ENCODE results near the gene NSL1.
"Not testable (repeated sequence)": the region's sequence is repeated elsewhere in the genome, so short reads cannot be mapped to it uniquely, and the experiment has no call there.

NSL1 gene

GRCh38 chr1:212791676-212792395, at the start of gene NSL1, which contains the start of gene TATDN3:
Gene NSL1, minus strand, starts transcription at chr1:212791777. Its CDS starts 14 bp downstream, at chr1:212791763.
Gene TATDN3, plus strand, starts transcription at chr1:212791894. Its CDS starts 28 bp downstream, at chr1:212791922.
- peak; percentile 87 for DNase-seq (ENCODE audit: low read depth in 2 of 2)

- no peak for DNase-seq (ENCODE audit: low read depth in 2 of 2)
These were observed 46.6 kb upstream of the NSL1 start for GRCh38 chr1:212838145-212838544.

- not testable (repeated sequence) for DNase-seq (ENCODE audit: low read depth in 2 of 2)
These were observed 41.9 kb upstream of the NSL1 start for GRCh38 chr1:212833211-212834207.

- DNase-seq (ENCODE audit: low read depth in 2 of 2): no peak
These were observed 36.8 kb upstream of the NSL1 start for GRCh38 chr1:212828395-212828794.

- no peak for DNase-seq (ENCODE audit: low read depth in 2 of 2)
These were observed 36.3 kb upstream of the NSL1 start for GRCh38 chr1:212827831-212828278.

GRCh38 chr1:212827171-212827776, 35.7 kb upstream of the NSL1 start:
- no peak for DNase-seq (ENCODE audit: low read depth in 2 of 2)

GRCh38 chr1:212825798-212826452, 34.3 kb upstream of the NSL1 start:
- no peak for DNase-seq (ENCODE audit: low read depth in 2 of 2)

- no peak for DNase-seq (ENCODE audit: low read depth in 2 of 2)
These were observed 32.6 kb upstream of the NSL1 start for GRCh38 chr1:212824201-212824600.

GRCh38 chr1:212822956-212823355, 31.4 kb upstream of the NSL1 start:
- no peak for DNase-seq (ENCODE audit: low read depth in 2 of 2)

- DNase-seq (ENCODE audit: low read depth in 2 of 2): no peak
These were observed 29.4 kb upstream of the NSL1 start for GRCh38 chr1:212820969-212821368.

- DNase-seq (ENCODE audit: low read depth in 2 of 2): no peak
These were observed 28.1 kb upstream of the NSL1 start for GRCh38 chr1:212819726-212820125.

GRCh38 chr1:212816567-212817278, 25.1 kb upstream of the NSL1 start:
- DNase-seq (ENCODE audit: low read depth in 2 of 2): no peak

GRCh38 chr1:212814537-212815334, 23.2 kb upstream of the NSL1 start:
- DNase-seq (ENCODE audit: low read depth in 2 of 2): no peak

GRCh38 chr1:212805767-212806166, 14.2 kb upstream of the NSL1 start:
- no peak for DNase-seq (ENCODE audit: low read depth in 2 of 2)

- no peak for DNase-seq (ENCODE audit: low read depth in 2 of 2)
These were observed 6.1 kb upstream of the NSL1 start for GRCh38 chr1:212797681-212798080.

- DNase-seq (ENCODE audit: low read depth in 2 of 2): no peak
These were observed 3.0 kb upstream of the NSL1 start for GRCh38 chr1:212794561-212795014.

- DNase-seq (ENCODE audit: low read depth in 2 of 2): no peak
These were observed 875 bp upstream of the NSL1 start for GRCh38 chr1:212792396-212792908.

GRCh38 chr1:212791261-212791675, 309 bp downstream of the NSL1 start:
- no peak for DNase-seq (ENCODE audit: low read depth in 2 of 2)

GRCh38 chr1:212785871-212786270, 5.7 kb downstream of the NSL1 start:
- DNase-seq (ENCODE audit: low read depth in 2 of 2): no peak

GRCh38 chr1:212783976-212784375, 7.6 kb downstream of the NSL1 start:
- DNase-seq (ENCODE audit: low read depth in 2 of 2): no peak

All from stimulated activated CD8-positive, alpha-beta memory T cell treated with anti-CD3 and anti-CD28 coated beads, Interleukin-7, amount 100 ng/mL, for 4 hours (primary cell).